H1 (cell line): Measurements from ENCODE around the gene SRRM5. TPM values are rescaled to one million over a fixed set of nuclear protein-coding genes. Genes with fewer than 3 reads are reported as not detected.

ENCODE experiments used
- CTCF ChIA-PET: fragments of 300-600 bp; sonication (Branson Sonifier 250); formaldehyde crosslinking; loops from one replicate; lab custom pipeline; 2021; ENCODE audit not compliant: partially characterized antibody; lab: Charles Lee
- POLR2A ChIA-PET: fragments of 300-600 bp; sonication (Branson Sonifier 250); formaldehyde crosslinking; loops from one replicate; lab custom pipeline; 2021; ENCODE audit warnings: inconsistent platforms; ENCODE audit not compliant: partially characterized antibody; lab: Charles Lee
- DNase-seq, 2 experiments: peaks; one replicate each; pipeline versions ENCODE4 v3.0.0 to v3.0.0-alpha.2; 2010 to 2022; ENCODE audit warnings: low spot score in 2 of 2, low read depth in 1 of 2, mixed read lengths in 1 of 2
- FAIRE-seq: peaks from 2 replicates; lab custom pipeline; 2011; peaks lifted over from hg19 to GRCh38; lab: Jason Lieb, UNC
- H2AFZ ChIP-seq: 2 replicates; pipeline ENCODE4 v1.8.1; 2012; ENCODE audit warnings: low read length, inconsistent platforms
- H2AK5ac ChIP-seq: 2 replicates; pipeline ENCODE4 v1.6.1; 2013; ENCODE audit warnings: low read depth, low read length
- H2BK120ac ChIP-seq: replicated peaks from 2 replicates; pipeline ENCODE3; 2013; ENCODE audit warnings: low read depth, low read length, inconsistent platforms
- H2BK12ac ChIP-seq: 2 replicates; pipeline ENCODE4 v1.6.1; 2013; ENCODE audit warnings: low read depth, low read length
- H2BK15ac ChIP-seq: 2 replicates; pipeline ENCODE4 v1.6.1; 2013; ENCODE audit warnings: low read length
- H2BK20ac ChIP-seq: 2 replicates; pipeline ENCODE4 v1.6.1; 2013; ENCODE audit warnings: low read length
- H2BK5ac ChIP-seq: 2 replicates; pipeline ENCODE4 v1.6.1; 2013; ENCODE audit warnings: low read depth, low read length
- H3K14ac ChIP-seq: 2 replicates; pipeline ENCODE4 v1.6.1; 2013; ENCODE audit warnings: inconsistent platforms; ENCODE audit not compliant: insufficient read length
- H3K18ac ChIP-seq: 2 replicates; pipeline ENCODE4 v1.6.1; 2013; ENCODE audit warnings: low read length; ENCODE audit errors: extremely low read depth
- H3K23ac ChIP-seq: 2 replicates; pipeline ENCODE4 v1.6.1; 2013; ENCODE audit warnings: inconsistent platforms; ENCODE audit not compliant: insufficient read length
- H3K23me2 ChIP-seq: 2 replicates; pipeline ENCODE4 v1.6.1; 2013; ENCODE audit warnings: low read depth, low read length
- H3K27ac ChIP-seq: 2 replicates; pipeline ENCODE4 v1.6.1; 2011; ENCODE audit warnings: low read depth, low read length, inconsistent platforms
- H3K27me3 ChIP-seq, 4 experiments: replicated peaks in 1 of 4; 1 replicate in 1 of 4; 2 replicates in 3 of 4; pipeline versions ENCODE4 v1.6.1 to v1.8.1; 2011 to 2013; ENCODE audit warnings: low read length in 3 of 4, mild to moderate bottlenecking in 3 of 4, inconsistent platforms in 2 of 4, mixed read lengths in 2 of 4, moderate library complexity in 1 of 4; ENCODE audit not compliant: control insufficient read depth in 3 of 4, insufficient read depth in 3 of 4; ENCODE audit errors: extremely low read depth in 1 of 4
- H3K36me3 ChIP-seq, 4 experiments: 2 replicates each; pipeline versions ENCODE4 v1.6.1 to v1.8.1; 2011 to 2013; ENCODE audit warnings: mild to moderate bottlenecking in 4 of 4, low read length in 3 of 4, moderate library complexity in 2 of 4, control low read depth in 1 of 4, inconsistent platforms in 1 of 4; ENCODE audit not compliant: insufficient read depth in 4 of 4, control insufficient read depth in 2 of 4
- H3K4ac ChIP-seq: replicated peaks from 2 replicates; pipeline ENCODE3; 2013; ENCODE audit warnings: low read length, low read depth, mixed read lengths, inconsistent platforms; ENCODE audit not compliant: insufficient read length
- H3K4me1 ChIP-seq, 4 experiments: replicated peaks in 1 of 4; 1 replicate in 1 of 4; 2 replicates in 3 of 4; pipeline versions ENCODE4 v1.6.1 to v1.8.1; 2011 to 2013; ENCODE audit warnings: low read length in 3 of 4, inconsistent platforms in 2 of 4, mixed read lengths in 1 of 4; ENCODE audit not compliant: insufficient read depth in 4 of 4, control insufficient read depth in 3 of 4
- H3K4me2 ChIP-seq, 2 experiments: 2 replicates each; pipeline versions ENCODE4 v1.6.1 to v1.8.1; 2011 to 2013; ENCODE audit warnings: low read depth in 2 of 2, low read length in 2 of 2, control low read depth in 1 of 2, inconsistent platforms in 1 of 2, mild to moderate bottlenecking in 1 of 2; ENCODE audit not compliant: insufficient read depth in 1 of 2
- H3K4me3 ChIP-seq, 4 experiments: fragments of 200-600, 300-600 bp in 1 of 4; sonication (generic), shearing (Covaris generic), sonication (Bioruptor Twin) in 1 of 4; 2 replicates each; pipeline versions ENCODE4 v1.5.1 to v1.8.1; 2011 to 2016; ENCODE audit warnings: low read length in 4 of 4, low read depth in 3 of 4, control low read depth in 2 of 4, inconsistent platforms in 2 of 4, mild to moderate bottlenecking in 2 of 4, mixed read lengths in 1 of 4, moderate library complexity in 1 of 4; ENCODE audit not compliant: insufficient read depth in 2 of 4; ENCODE audit errors: extremely low read depth in 1 of 4
- H3K56ac ChIP-seq: replicated peaks from 2 replicates; pipeline ENCODE3; 2013; ENCODE audit warnings: low read depth, mild to moderate bottlenecking, mixed read lengths, low read length, inconsistent platforms; ENCODE audit not compliant: insufficient read length
- H3K79me1 ChIP-seq: 2 replicates; pipeline ENCODE4 v1.6.1; 2013; ENCODE audit warnings: low read depth, low read length, control low read depth
- H3K79me2 ChIP-seq, 2 experiments: 2 replicates each; pipeline versions ENCODE4 v1.6.1 to v1.8.1; 2012 to 2013; ENCODE audit warnings: low read length in 2 of 2, mild to moderate bottlenecking in 2 of 2, inconsistent platforms in 1 of 2; ENCODE audit not compliant: insufficient read depth in 2 of 2, control insufficient read depth in 1 of 2
- H3K9ac ChIP-seq, 4 experiments: replicated peaks in 1 of 4; 1 replicate in 1 of 4; 2 replicates in 3 of 4; pipeline versions ENCODE4 v1.6.1 to v1.8.1; 2011 to 2013; ENCODE audit warnings: low read depth in 3 of 4, low read length in 3 of 4, control low read depth in 2 of 4, mild to moderate bottlenecking in 2 of 4, moderate library complexity in 2 of 4, inconsistent platforms in 1 of 4; ENCODE audit errors: extremely low read depth in 1 of 4
- H3K9me3 ChIP-seq, 2 experiments: 2 replicates each; pipeline versions ENCODE4 v1.6.1 to v1.8.1; 2012 to 2013; ENCODE audit warnings: mild to moderate bottlenecking in 2 of 2, moderate library complexity in 2 of 2, control low read depth in 1 of 2, inconsistent platforms in 1 of 2, low read depth in 1 of 2, low read length in 1 of 2, mixed read lengths in 1 of 2; ENCODE audit not compliant: insufficient read depth in 2 of 2
- H4K20me1 ChIP-seq, 2 experiments: replicated peaks in 1 of 2; 2 replicates each; pipeline versions ENCODE3 to v1.8.1; 2011 to 2013; ENCODE audit warnings: inconsistent platforms in 2 of 2, low read length in 2 of 2, mild to moderate bottlenecking in 1 of 2; ENCODE audit not compliant: insufficient read depth in 2 of 2, control insufficient read depth in 1 of 2
- H4K5ac ChIP-seq: 2 replicates; pipeline ENCODE4 v1.6.1; 2013; ENCODE audit warnings: low read length, low read depth, mixed read lengths, inconsistent platforms; ENCODE audit not compliant: insufficient read length
- H4K8ac ChIP-seq: 2 replicates; pipeline ENCODE4 v1.8.0; 2013; ENCODE audit warnings: mild to moderate bottlenecking, moderate library complexity, low read length, inconsistent platforms; ENCODE audit not compliant: insufficient read depth; ENCODE audit errors: extremely low read depth
- H4K91ac ChIP-seq: replicated peaks from 2 replicates; pipeline ENCODE3; 2013; ENCODE audit warnings: low read length, mixed read lengths, inconsistent platforms; ENCODE audit not compliant: insufficient read length
- CBX8 ChIP-seq: fragments of 300-800, 300-1000 bp; sonication (generic); IDR thresholded peaks from 2 replicates; pipeline ENCODE4 v1.7.1; 2016; ENCODE audit warnings: low read depth, low read length, borderline replicate concordance
- EP300 ChIP-seq, 2 experiments: IDR thresholded peaks; 1 replicate in 1 of 2; 2 replicates in 1 of 2; pipeline ENCODE4 v1.6.1; 2011 to 2012; ENCODE audit warnings: low read depth in 2 of 2, low read length in 2 of 2, mild to moderate bottlenecking in 2 of 2, borderline replicate concordance in 1 of 2, inconsistent platforms in 1 of 2, moderate library complexity in 1 of 2
- GABPA ChIP-seq: IDR thresholded peaks from 2 replicates; pipeline ENCODE4 v1.6.1; 2011; ENCODE audit warnings: mild to moderate bottlenecking, low read length, moderate library complexity, borderline replicate concordance; ENCODE audit not compliant: insufficient read depth
- HDAC6 ChIP-seq: IDR thresholded peaks from one replicate; pipeline ENCODE4 v1.7.1; 2012; ENCODE audit warnings: low read depth, mild to moderate bottlenecking, inconsistent platforms, low read length, moderate library complexity
- KDM1A ChIP-seq: fragments of 200-600, 300-600 bp; sonication (generic); IDR thresholded peaks from 2 replicates; pipeline ENCODE4 v1.7.1; 2016; ENCODE audit warnings: mild to moderate bottlenecking, low read length, borderline replicate concordance
- NANOG ChIP-seq: IDR thresholded peaks from 2 replicates; pipeline ENCODE4 v1.6.1; 2011; ENCODE audit warnings: low read length, low read depth, mild to moderate bottlenecking, inconsistent platforms; ENCODE audit not compliant: insufficient read depth, poor library complexity, severe bottlenecking
- POU5F1 ChIP-seq: IDR thresholded peaks from 2 replicates; pipeline ENCODE4 v1.6.1; 2011; ENCODE audit warnings: low read depth, mild to moderate bottlenecking, low read length, moderate library complexity
- SIN3A ChIP-seq, 2 experiments: IDR thresholded peaks in 1 of 2; conservative IDR thresholded peaks in 1 of 2; 2 replicates each; pipeline ENCODE4 v1.6.1; 2011 to 2012; ENCODE audit warnings: low read length in 2 of 2, improper control_type of control experiment in 1 of 2, low read depth in 1 of 2, mild to moderate bottlenecking in 1 of 2
- TAF7 ChIP-seq: optimal IDR thresholded peaks from 2 replicates; pipeline ENCODE3; 2011; ENCODE audit warnings: low read depth, mild to moderate bottlenecking, inconsistent platforms, low read length, moderate library complexity, borderline replicate concordance
- TCF12 ChIP-seq: IDR thresholded peaks from 2 replicates; pipeline ENCODE4 v1.6.1; 2011; ENCODE audit warnings: low read depth, mild to moderate bottlenecking, low read length
- WGBS, 2 experiments: shearing (Covaris generic) in 1 of 2; methylation state at CpG; one replicate each; pipeline versions ENCODE4 v1.1.6 to v1.1.7; 2013 to 2015; ENCODE audit warnings: low lambda C conversion rate in 2 of 2, mixed read lengths in 2 of 2, inconsistent platforms in 1 of 2, low coverage in 1 of 2, missing lambda C conversion rate in 1 of 2; ENCODE audit not compliant: insufficient replicate concordance in 2 of 2, insufficient coverage in 1 of 2, insufficient read length in 1 of 2; ENCODE audit errors: extremely low coverage in 1 of 2, missing lambda C conversion rate in 1 of 2; 5-methylcytosine and 5-hydroxymethylcytosine counted together
- polyA plus RNA-seq, 7 experiments: library from polyadenylated mRNA; depleted of rRNA in 3 of 7; stranded (reverse) in 5 of 7; unstranded in 2 of 7; fragments of >200 nt in 5 of 7; fragments of 200-250 nt in 2 of 7; gene quantifications; 1 replicate in 5 of 7; 2 replicates in 1 of 7; 4 replicates in 1 of 7; pipeline versions ENCODE4 v1.2.1 to v1.2.3, GENCODE V29; 2011 to 2013; ENCODE audit warnings: missing spikeins in 2 of 7, mixed read lengths in 2 of 7
- total RNA-seq: library from RNA; stranded (reverse); fragmentation: NEBNext Ultra II Directional; extraction: Animal tissue kit (Norgen Biotek cat#: 25700); gene quantifications from 2 replicates; pipeline ENCODE4 v1.2.1, GENCODE V29; 2021
- TF ChIP-seq, protein P1 (sequence below): IDR thresholded peaks from 2 replicates; pipeline ENCODE4 v1.6.1; 2012; ENCODE audit warnings: inconsistent platforms

Gene SRRM5
- total and polyA plus RNA-seq, 2 of the 8 experiments (the other 6 are each of a cell fraction or from before 2014, with no cell fraction given): 0.06 to 0.11 TPM

DNA sequence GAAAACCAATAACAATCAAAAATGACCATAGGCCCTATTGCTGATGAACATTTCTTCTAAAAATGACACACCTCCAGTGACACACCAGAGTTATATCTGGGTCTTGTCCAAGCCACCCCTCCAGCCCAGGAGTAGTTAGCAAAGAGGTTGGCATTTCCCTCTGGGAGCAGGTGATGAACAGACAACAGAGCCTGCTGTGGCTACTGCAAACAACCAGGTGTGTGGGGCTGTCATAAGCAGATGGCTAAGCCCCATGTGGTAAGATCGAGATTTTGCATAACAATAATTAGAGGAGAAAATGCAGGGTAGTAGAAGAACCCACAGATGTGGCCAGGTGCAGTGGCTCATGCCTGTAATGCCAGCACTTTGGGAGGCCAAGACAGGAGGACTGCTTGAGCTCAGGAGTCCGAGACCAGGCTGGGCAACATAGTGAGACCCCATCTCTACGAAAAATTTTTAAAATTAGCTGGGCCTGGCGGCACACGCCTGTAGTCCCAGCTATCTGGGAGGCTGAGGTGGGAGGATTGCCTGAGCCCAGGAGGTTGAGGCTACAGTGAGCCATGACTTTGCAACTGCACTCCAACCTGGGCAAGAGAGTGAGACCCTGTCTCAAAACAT, 41.6 kb upstream of the SRRM5 start:
- Histone ChIP-seq H4K5ac (no peak overlapping the region), H3K9me3 (no peaks in the 10 kb centered on the region), H4K8ac (no peak overlapping the region), H2BK120ac (no peak overlapping the region), H2BK5ac (no peak overlapping the region), H3K9ac (no peak overlapping the region), H4K91ac (no peak overlapping the region), H3K4me3 (no peak overlapping the region), H3K4me1 (peaks cover 0 to 9% (median 4%) of the 10 kb centered on the region in 4 experiments; a peak in 4 of 7 replicates), H3K14ac (no peak overlapping the region), H2BK15ac (no peak overlapping the region), H2BK20ac (no peak overlapping the region), H3K18ac (no peak overlapping the region), H4K20me1 (peaks cover 0 to 4% of the 10 kb centered on the region in 2 experiments), H3K27me3 (no peaks in the 10 kb centered on the region), H3K23me2 (peaks cover 6% of the 10 kb centered on the region), H2AFZ (no peak overlapping the region), H3K56ac (no peak overlapping the region), H3K36me3 (no peaks in the 10 kb centered on the region; a peak in 2 of 8 replicates), H2AK5ac (no peak overlapping the region), H3K79me2 (peaks cover 0 to 10% of the 10 kb centered on the region in 2 experiments; a peak in 2 of 4 replicates), H2BK12ac (no peak overlapping the region), H3K4me2 (peak overlapping the region in 1 of 2 experiments; percentile 18; a peak in 1 of 4 replicates), H3K23ac (no peak overlapping the region), H3K79me1 (peaks cover 7% of the 10 kb centered on the region), H3K4ac (no peak overlapping the region), H3K27ac (0 out of 2 replicates have a peak overlapping the region, but pooled peaks have one; percentile 38)
- no peak for DNase-seq
- CTCF ChIA-PET: interaction anchor here (1.0 to 9.3 kb wide), 7 partner anchors 7 to 89 kb away, joined by 3 to 82 read pairs (median 4); no protein-coding TSS in a partner anchor
- no peak for FAIRE-seq
- POLR2A ChIA-PET: interaction anchor here (1.1 to 1.7 kb wide), 4 partner anchors 10 to 44 kb away, joined by 3 to 7 read pairs (median 4); partner anchors contain the start of gene ZNF575
- 87% methylated on average over 5 of the region's 5 CpGs; no CpG with 5 or more reads in 1 of the 2 experiments for WGBS, 2 experiments
- TF ChIP-seq CBX8: no peak
- TF ChIP-seq TCF12: peak; percentile 97
- TF ChIP-seq, protein P1, sequence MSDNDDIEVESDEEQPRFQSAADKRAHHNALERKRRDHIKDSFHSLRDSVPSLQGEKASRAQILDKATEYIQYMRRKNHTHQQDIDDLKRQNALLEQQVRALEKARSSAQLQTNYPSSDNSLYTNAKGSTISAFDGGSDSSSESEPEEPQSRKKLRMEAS: peak; percentile 65
- TF ChIP-seq HDAC6: no peak
- TF ChIP-seq GABPA: no peak
- TF ChIP-seq EP300 (IDR thresholded peaks at IDR 0.05; ENCODE audit: borderline replicate concordance in 1 of 2, low read depth in 2 of 2, low read length in 2 of 2): peak in 1 of 2 experiments; percentile 59; a peak in 1 of 3 replicates
- peak; percentile 85 to 88 for TF ChIP-seq SIN3A (conservative IDR thresholded peaks at IDR 0.05 in 1 of 2, IDR thresholded peaks at IDR 0.05 in 1 of 2; ENCODE audit: low read depth in 1 of 2, low read length in 2 of 2)
- TF ChIP-seq POU5F1: peak; percentile 70; the same call in 1 of the 2 replicates
- TF ChIP-seq NANOG: peak; percentile 41
- no peak for TF ChIP-seq TAF7
- peak; percentile 99 for TF ChIP-seq KDM1A
